Stomach smooth muscle (tissue), 2 donors: ENCODE data around the gene IGF1R.
"Not testable (repeated sequence)": the region's sequence is repeated elsewhere in the genome, so short reads cannot be mapped to it uniquely, and the experiment has no call there.

Experiments used
- H3K27ac ChIP-seq: one replicate; pipeline ENCODE4 v1.7.0; 2013; ENCODE audit warnings: mild to moderate bottlenecking, low read length, inconsistent platforms
- H3K27me3 ChIP-seq, 2 donors: one replicate each; pipeline ENCODE4 v1.7.0; 2013; ENCODE audit warnings: low read length in 2 of 2; ENCODE audit not compliant: insufficient read depth in 2 of 2, control insufficient read depth in 1 of 2
- H3K36me3 ChIP-seq, 2 donors: one replicate each; pipeline ENCODE4 v1.7.0; 2013; ENCODE audit warnings: low read length in 2 of 2; ENCODE audit not compliant: control insufficient read depth in 2 of 2, insufficient read depth in 2 of 2
- H3K4me1 ChIP-seq: one replicate; pipeline ENCODE4 v1.7.0; 2013; ENCODE audit warnings: low read length; ENCODE audit not compliant: control insufficient read depth, insufficient read depth
- H3K4me3 ChIP-seq, 2 donors: one replicate each; pipeline ENCODE4 v1.7.0; 2013; ENCODE audit warnings: low read length in 2 of 2
- H3K9ac ChIP-seq, 2 donors: one replicate each; pipeline ENCODE4 v1.7.0; 2013; ENCODE audit warnings: low read length in 2 of 2, mild to moderate bottlenecking in 1 of 2
- H3K9me3 ChIP-seq, 2 donors: one replicate each; pipeline ENCODE4 v1.7.0; 2013; ENCODE audit warnings: low read length in 2 of 2; ENCODE audit not compliant: control insufficient read depth in 2 of 2
- donor health status: healthy.
- donor health status: Pancreatic carcinoma.

The IGF1R gene

GRCh38 chr15:98618576-98618975, 29.8 kb upstream of the IGF1R start:
- not testable (repeated sequence) for H3K9ac ChIP-seq, H3K4me1 ChIP-seq, H3K27ac ChIP-seq, H3K4me3 ChIP-seq, H3K9me3 ChIP-seq, H3K36me3 ChIP-seq
- peaks cover 4 to 17% of the 10 kb centered on the region in 2 donors for H3K27me3 ChIP-seq

GRCh38 chr15:98620020-98620419, 28.3 kb upstream of the IGF1R start:
- Histone ChIP-seq H3K36me3 (no peaks in the 10 kb centered on the region), H3K4me3 (no peak overlapping the region), H3K9me3 (no peaks in the 10 kb centered on the region), H3K9ac (no peak overlapping the region), H3K27me3 (peaks cover 4 to 21% of the 10 kb centered on the region in 2 donors), H3K4me1 (no peaks in the 10 kb centered on the region), H3K27ac (no peak overlapping the region)

GRCh38 chr15:98621021-98621420, 27.3 kb upstream of the IGF1R start:
- Histone ChIP-seq H3K27ac (no peak overlapping the region), H3K4me1 (no peaks in the 10 kb centered on the region), H3K9ac (no peak overlapping the region), H3K9me3 (no peaks in the 10 kb centered on the region), H3K36me3 (no peaks in the 10 kb centered on the region), H3K27me3 (peaks cover 4 to 21% of the 10 kb centered on the region in 2 donors), H3K4me3 (no peak overlapping the region)

- no peak overlapping the region for H3K27ac ChIP-seq
- no peaks in the 10 kb centered on the region for H3K9me3 ChIP-seq
- no peak overlapping the region for H3K4me3 ChIP-seq
- H3K27me3 ChIP-seq = peaks cover 0 to 11% of the 10 kb centered on the region in 2 donors
- no peaks in the 10 kb centered on the region for H3K4me1 ChIP-seq
- no peak overlapping the region for H3K9ac ChIP-seq
- H3K36me3 ChIP-seq = no peaks in the 10 kb centered on the region
These were observed 22.7 kb upstream of the IGF1R start for GRCh38 chr15:98625614-98626013.

- no peak overlapping the region for H3K9ac ChIP-seq
- H3K9me3 ChIP-seq = no peaks in the 10 kb centered on the region
- H3K27me3 ChIP-seq = peaks cover 0 to 10% of the 10 kb centered on the region in 2 donors
- no peak overlapping the region for H3K27ac ChIP-seq
- H3K4me1 ChIP-seq = no peaks in the 10 kb centered on the region
- H3K36me3 ChIP-seq = no peaks in the 10 kb centered on the region
- H3K4me3 ChIP-seq = no peak overlapping the region
These were observed 22.2 kb upstream of the IGF1R start for GRCh38 chr15:98626153-98626552.

GRCh38 chr15:98628216-98628615, 20.1 kb upstream of the IGF1R start:
- Histone ChIP-seq H3K4me1 (no peaks in the 10 kb centered on the region), H3K9me3 (no peaks in the 10 kb centered on the region), H3K4me3 (no peak overlapping the region), H3K27me3 (peaks cover 0 to 4% of the 10 kb centered on the region in 2 donors), H3K9ac (no peak overlapping the region), H3K36me3 (no peaks in the 10 kb centered on the region), H3K27ac (no peak overlapping the region)

- H3K27ac ChIP-seq = no peak overlapping the region
These were observed 12.5 kb upstream of the IGF1R start for GRCh38 chr15:98635848-98636247.

GRCh38 chr15:98643115-98643514, 5.2 kb upstream of the IGF1R start:
- no peaks in the 10 kb centered on the region for H3K4me1 ChIP-seq
- H3K9ac ChIP-seq = no peak overlapping the region
- no peak overlapping the region for H3K27ac ChIP-seq
- no peaks in the 10 kb centered on the region for H3K27me3 ChIP-seq
- H3K9me3 ChIP-seq = no peaks in the 10 kb centered on the region
- no peaks in the 10 kb centered on the region for H3K36me3 ChIP-seq
- no peak overlapping the region for H3K4me3 ChIP-seq

More at GRCh38 chr15:98635848-98636247, 12.5 kb upstream of the IGF1R start:
- H3K9ac ChIP-seq = no peak overlapping the region
- no peaks in the 10 kb centered on the region for H3K9me3 ChIP-seq
- no peaks in the 10 kb centered on the region for H3K27me3 ChIP-seq
- H3K4me3 ChIP-seq = no peak overlapping the region
- no peaks in the 10 kb centered on the region for H3K36me3 ChIP-seq
- H3K4me1 ChIP-seq = no peaks in the 10 kb centered on the region

GRCh38 chr15:98646546-98647025, 1.8 kb upstream of the IGF1R start:
- H3K36me3 ChIP-seq = no peaks in the 10 kb centered on the region
- H3K27ac ChIP-seq = peak overlapping the region; percentile 37
- H3K9me3 ChIP-seq = no peaks in the 10 kb centered on the region
- peak overlapping the region in 1 of 2 donors; percentile 34 for H3K9ac ChIP-seq
- H3K4me1 ChIP-seq = peaks cover 7% of the 10 kb centered on the region
- H3K4me3 ChIP-seq = peak overlapping the region; percentile 79 to 90
- no peaks in the 10 kb centered on the region for H3K27me3 ChIP-seq

- H3K27me3 ChIP-seq = no peaks in the 10 kb centered on the region
- peak overlapping the region; percentile 37 for H3K27ac ChIP-seq
- H3K4me1 ChIP-seq = peaks cover 13% of the 10 kb centered on the region
- H3K9me3 ChIP-seq = no peaks in the 10 kb centered on the region
- H3K9ac ChIP-seq = peak overlapping the region; percentile 34 to 47
- H3K36me3 ChIP-seq = no peaks in the 10 kb centered on the region
- H3K4me3 ChIP-seq = peak overlapping the region; percentile 79 to 90
These were observed 1.1 kb upstream of the IGF1R start for GRCh38 chr15:98647026-98647773.
